Psoas muscle (tissue), 8 donors: Measurements from ENCODE around the gene PRRT4. TPM values are rescaled to one million over a fixed set of nuclear protein-coding genes. Genes with fewer than 3 reads are reported as not detected.

Experiments
- ATAC-seq, 4 donors: fragments of 200-7000 bp; cut with Tn5 transposase; one replicate each; pipeline ENCODE4 v1.9.1; 2020; ENCODE audit warnings: moderate library complexity in 3 of 4, mild to moderate bottlenecking in 2 of 4
- DNase-seq, 2 donors: peaks; one replicate each; pipeline ENCODE4 v3.0.0-alpha.2; 2020
- H3K27ac ChIP-seq: fragments of 200-600 bp; one replicate; pipeline ENCODE4 v1.8.0; 2022
- H3K27me3 ChIP-seq, 3 donors: fragments of 200-600 bp in 1 of 3; one replicate each; pipeline versions ENCODE4 v1.6.1 to v1.8.0; 2013 to 2022; ENCODE audit warnings: low read length in 2 of 3, mild to moderate bottlenecking in 2 of 3, moderate library complexity in 1 of 3; ENCODE audit not compliant: insufficient read depth in 3 of 3
- H3K36me3 ChIP-seq, 2 donors: fragments of 200-600 bp in 1 of 2; one replicate each; pipeline versions ENCODE4 v1.6.1 to v1.8.0; 2013 to 2022; ENCODE audit warnings: low read depth in 1 of 2, mild to moderate bottlenecking in 1 of 2, moderate library complexity in 1 of 2; ENCODE audit not compliant: insufficient read depth in 1 of 2
- H3K4me1 ChIP-seq: fragments of 200-600 bp; one replicate; pipeline ENCODE4 v1.8.0; 2022
- H3K4me3 ChIP-seq: fragments of 200-600 bp; one replicate; pipeline ENCODE4 v1.8.0; 2022; ENCODE audit warnings: mild to moderate bottlenecking
- H3K9me3 ChIP-seq: fragments of 200-600 bp; one replicate; pipeline ENCODE4 v1.8.0; 2022
- CTCF ChIP-seq: fragments of 200-600 bp; IDR thresholded peaks from one replicate; pipeline ENCODE4 v1.8.0; 2022; ENCODE audit warnings: antibody characterized with exemption
- WGBS, 3 donors: extraction: QIAGEN DNeasy Blood & Tissue Kit; methylation state at CpG; one replicate each; pipeline versions ENCODE4 v1.1.6 to v1.1.7; 2013; 5-methylcytosine and 5-hydroxymethylcytosine counted together
- intact Hi-C, 2 donors: fragments of 100-400 bp; cut with DNase I; formaldehyde crosslinking; loops; one replicate each; pipeline versions ENCODE4 v1.11.0 to v1.14.2; 2022
- polyA plus RNA-seq, 3 donors: library from polyadenylated mRNA; stranded (reverse); fragments of 200-250 nt; gene quantifications; one replicate each; pipeline ENCODE4 v1.2.3, GENCODE V29; 2013
- total RNA-seq, 4 donors: library from RNA; stranded (reverse); fragmentation: NEBNext Ultra II Directional in 2 of 4; extraction: Animal tissue kit (Norgen Biotek cat#: 25700) in 2 of 4; gene quantifications; one replicate each; pipeline versions ENCODE4 v1.2.1 to v1.2.4, GENCODE V29; 2021 to 2023
- donor health status: healthy with polysubstance abuse.
- donor health status: DM: no; HTN: no; CAD: no; lungs with moderate emphysema.
- donor health status: Bipolar disorder and iron deficiency.
- donor health status: healthy.
- donor health status: DM: yes; HTN: yes; CAD: no.
- donor health status: DM: no; HTN: no; CAD: no.
- donor health status: DM: no; HTN: no; CAD: no.
- donor health status: DM: yes; HTN: yes; CAD: no.

The PRRT4 gene
- total and polyA plus RNA-seq, 7 donors = 0.87 to 27.7 (median 3.5) TPM

GRCh38 chr7:128380483-128381106 is 19.1 kb upstream of the PRRT4 start:
- ATAC-seq (peak in 2 of 4 donors; percentile 18 to 35), DNase-seq (no peak)
- Histone ChIP-seq H3K4me3 (peak overlapping the region; percentile 27), H3K27me3 (no peaks in the 10 kb centered on the region), H3K36me3 (no peaks in the 10 kb centered on the region), H3K9me3 (no peaks in the 10 kb centered on the region), H3K4me1 (peaks cover 36% of the 10 kb centered on the region), H3K27ac (peak overlapping the region; percentile 69)
- no peak for TF ChIP-seq CTCF
- 69 to 89% (median 77%) methylated on average over 3 of the region's 3 CpGs for WGBS, 3 donors
- intact Hi-C loops = no loop called here

GRCh38 chr7:128379900-128380479 is 18.5 kb upstream of the PRRT4 start:
- Histone ChIP-seq H3K9me3 (no peaks in the 10 kb centered on the region), H3K27me3 (no peaks in the 10 kb centered on the region), H3K4me3 (peak overlapping the region; percentile 27), H3K27ac (peak overlapping the region; percentile 69), H3K4me1 (peaks cover 36% of the 10 kb centered on the region), H3K36me3 (no peaks in the 10 kb centered on the region)
- no peak for TF ChIP-seq CTCF
- intact Hi-C loops = no loop called here
- DNase-seq (no peak), ATAC-seq (peak in 3 of 4 donors; percentile 52 to 84 (median 56))
- 36 to 68% (median 54%) methylated on average over 6 of the region's 6 CpGs for WGBS, 3 donors

GRCh38 chr7:128378637-128379036 is 17.1 kb upstream of the PRRT4 start:
- Histone ChIP-seq H3K27ac (peak overlapping the region; percentile 69), H3K27me3 (no peaks in the 10 kb centered on the region), H3K4me1 (peaks cover 33% of the 10 kb centered on the region), H3K4me3 (no peak overlapping the region), H3K9me3 (no peaks in the 10 kb centered on the region), H3K36me3 (no peaks in the 10 kb centered on the region)
- 34 to 57% (median 52%) methylated on average over 2 of the region's 2 CpGs for WGBS, 3 donors
- DNase-seq (no peak), ATAC-seq (no peak)
- intact Hi-C loops = no loop called here
- no peak for TF ChIP-seq CTCF

GRCh38 chr7:128376077-128376476 is 14.6 kb upstream of the PRRT4 start:
- 96 to 98% (median 96%) methylated on average over 3 of the region's 3 CpGs for WGBS, 3 donors
- H3K27ac ChIP-seq = no peak overlapping the region
- no peaks in the 10 kb centered on the region for H3K36me3 ChIP-seq
- intact Hi-C loops = no loop called here
- DNase-seq = no peak
- no peak for TF ChIP-seq CTCF
- no peak overlapping the region for H3K4me3 ChIP-seq
- H3K9me3 ChIP-seq = no peaks in the 10 kb centered on the region
- ATAC-seq = no peak
- peaks cover 0 to 3% (median 0%) of the 10 kb centered on the region in 3 donors for H3K27me3 ChIP-seq
- peaks cover 19% of the 10 kb centered on the region for H3K4me1 ChIP-seq
